ENCODE data around the gene USHBP1. TPM values are rescaled to one million over a fixed set of nuclear protein-coding genes. Genes with fewer than 3 reads are reported as not detected.

Gene USHBP1
- total and polyA plus RNA-seq, 2 of the 13 experiments (the other 11 are each of a cell fraction or from before 2014, with no cell fraction given), result 0.15 to 1.5 TPM

DNA sequence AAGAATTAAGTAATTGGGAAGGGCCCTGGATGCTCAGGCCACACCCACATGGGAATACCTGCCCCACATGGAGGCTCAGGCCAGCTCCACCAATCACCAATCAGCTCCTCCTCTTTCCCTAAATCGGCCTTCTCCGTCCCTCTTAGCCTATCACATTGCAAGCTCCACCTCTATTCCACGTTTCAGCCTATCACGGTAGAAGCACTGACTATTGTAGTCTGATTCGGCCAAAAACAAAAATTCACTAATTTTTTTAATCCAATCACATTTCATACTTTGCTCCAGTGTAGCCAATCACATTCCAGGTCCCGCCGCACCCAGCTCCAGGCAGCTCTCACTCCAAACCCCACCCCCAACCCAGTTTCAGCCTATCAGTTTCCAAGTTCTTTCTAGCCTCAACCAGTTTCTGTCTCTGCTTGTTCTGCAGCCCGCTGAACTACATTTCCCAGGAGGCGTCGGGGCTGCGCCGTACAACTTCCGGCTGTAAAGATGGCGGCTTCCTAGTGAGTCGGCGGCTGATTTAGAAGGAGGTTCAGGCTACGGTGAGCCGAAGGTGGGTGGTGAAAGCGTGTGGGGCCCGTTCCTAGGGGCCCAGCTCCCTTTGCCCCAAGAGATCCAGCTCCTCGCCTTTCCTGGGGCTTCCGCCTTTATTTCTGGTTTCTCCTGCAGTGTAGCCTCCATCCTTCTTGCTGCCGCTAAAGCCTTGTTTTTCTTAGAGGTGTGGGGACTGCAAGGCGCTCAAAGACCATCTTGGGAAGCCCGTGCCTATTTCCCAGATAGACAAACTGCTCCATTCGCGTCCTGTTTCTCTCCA is 2.6 kb upstream of the USHBP1 start, which contains the start of gene BABAM1 (continued):
- TF ChIP-seq, protein P1, sequence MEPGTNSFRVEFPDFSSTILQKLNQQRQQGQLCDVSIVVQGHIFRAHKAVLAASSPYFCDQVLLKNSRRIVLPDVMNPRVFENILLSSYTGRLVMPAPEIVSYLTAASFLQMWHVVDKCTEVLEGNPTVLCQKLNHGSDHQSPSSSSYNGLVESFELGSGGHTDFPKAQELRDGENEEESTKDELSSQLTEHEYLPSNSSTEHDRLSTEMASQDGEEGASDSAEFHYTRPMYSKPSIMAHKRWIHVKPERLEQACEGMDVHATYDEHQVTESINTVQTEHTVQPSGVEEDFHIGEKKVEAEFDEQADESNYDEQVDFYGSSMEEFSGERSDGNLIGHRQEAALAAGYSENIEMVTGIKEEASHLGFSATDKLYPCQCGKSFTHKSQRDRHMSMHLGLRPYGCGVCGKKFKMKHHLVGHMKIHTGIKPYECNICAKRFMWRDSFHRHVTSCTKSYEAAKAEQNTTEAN (CRISPR knock-in tag; conservative IDR thresholded peaks at IDR 0.05), result no peak
- TF ChIP-seq, protein P2, sequence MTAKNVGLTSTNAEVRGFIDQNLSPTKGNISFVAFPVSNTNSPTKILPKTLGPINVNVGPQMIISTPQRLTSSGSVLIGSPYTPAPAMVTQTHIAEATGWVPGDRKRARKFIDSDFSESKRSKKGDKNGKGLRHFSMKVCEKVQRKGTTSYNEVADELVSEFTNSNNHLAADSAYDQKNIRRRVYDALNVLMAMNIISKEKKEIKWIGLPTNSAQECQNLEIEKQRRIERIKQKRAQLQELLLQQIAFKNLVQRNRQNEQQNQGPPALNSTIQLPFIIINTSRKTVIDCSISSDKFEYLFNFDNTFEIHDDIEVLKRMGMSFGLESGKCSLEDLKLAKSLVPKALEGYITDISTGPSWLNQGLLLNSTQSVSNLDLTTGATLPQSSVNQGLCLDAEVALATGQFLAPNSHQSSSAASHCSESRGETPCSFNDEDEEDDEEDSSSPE (CRISPR knock-in tag; IDR thresholded peaks at IDR 0.05), result peak; percentile 67
- TF ChIP-seq FLYWCH1 (CRISPR knock-in tag; IDR thresholded peaks at IDR 0.05) (no peak), PAWR (CRISPR knock-in tag; IDR thresholded peaks at IDR 0.05; ENCODE audit: borderline replicate concordance) (no peak), ARNTL (CRISPR knock-in tag; IDR thresholded peaks at IDR 0.05) (no peak), MAF1 (CRISPR knock-in tag; IDR thresholded peaks at IDR 0.05; ENCODE audit: borderline replicate concordance) (no peak), DNMT1 (CRISPR knock-in tag; IDR thresholded peaks at IDR 0.05) (no peak), BHLHE40 (IDR thresholded peaks at IDR 0.05; ENCODE audit: low read length) (no peak), ZNF12 (CRISPR knock-in tag; IDR thresholded peaks at IDR 0.05) (no peak), YEATS4 (CRISPR knock-in tag; IDR thresholded peaks at IDR 0.05; ENCODE audit: borderline replicate concordance) (no peak; the same call in 1 of the 2 replicates), NFIB (CRISPR knock-in tag; IDR thresholded peaks at IDR 0.05; ENCODE audit: borderline replicate concordance) (no peak), ZNF430 (CRISPR knock-in tag; IDR thresholded peaks at IDR 0.05) (0 out of 2 replicates have a peak, but pooled peaks have one; percentile 33)
- TF ChIP-seq, protein P3, sequence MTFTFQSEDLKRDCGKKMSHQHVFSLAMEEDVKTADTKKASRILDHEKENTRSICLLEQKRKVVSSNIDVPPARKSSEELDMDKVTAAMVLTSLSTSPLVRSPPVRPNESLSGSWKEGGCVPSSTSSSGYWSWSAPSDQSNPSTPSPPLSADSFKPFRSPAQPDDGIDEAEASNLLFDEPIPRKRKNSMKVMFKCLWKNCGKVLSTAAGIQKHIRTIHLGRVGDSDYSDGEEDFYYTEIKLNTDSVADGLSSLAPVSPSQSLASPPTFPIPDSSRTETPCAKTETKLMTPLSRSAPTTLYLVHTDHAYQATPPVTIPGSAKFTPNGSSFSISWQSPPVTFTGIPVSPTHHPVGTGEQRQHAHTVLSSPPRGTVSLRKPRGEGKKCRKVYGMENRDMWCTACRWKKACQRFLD (CRISPR knock-in tag; IDR thresholded peaks at IDR 0.05; ENCODE audit: borderline replicate concordance), result no peak
- TF ChIP-seq, protein P4, sequence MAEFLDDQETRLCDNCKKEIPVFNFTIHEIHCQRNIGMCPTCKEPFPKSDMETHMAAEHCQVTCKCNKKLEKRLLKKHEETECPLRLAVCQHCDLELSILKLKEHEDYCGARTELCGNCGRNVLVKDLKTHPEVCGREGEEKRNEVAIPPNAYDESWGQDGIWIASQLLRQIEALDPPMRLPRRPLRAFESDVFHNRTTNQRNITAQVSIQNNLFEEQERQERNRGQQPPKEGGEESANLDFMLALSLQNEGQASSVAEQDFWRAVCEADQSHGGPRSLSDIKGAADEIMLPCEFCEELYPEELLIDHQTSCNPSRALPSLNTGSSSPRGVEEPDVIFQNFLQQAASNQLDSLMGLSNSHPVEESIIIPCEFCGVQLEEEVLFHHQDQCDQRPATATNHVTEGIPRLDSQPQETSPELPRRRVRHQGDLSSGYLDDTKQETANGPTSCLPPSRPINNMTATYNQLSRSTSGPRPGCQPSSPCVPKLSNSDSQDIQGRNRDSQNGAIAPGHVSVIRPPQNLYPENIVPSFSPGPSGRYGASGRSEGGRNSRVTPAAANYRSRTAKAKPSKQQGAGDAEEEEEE (CRISPR knock-in tag; IDR thresholded peaks at IDR 0.05; ENCODE audit: borderline replicate concordance), result no peak
- TF ChIP-seq, protein P5, sequence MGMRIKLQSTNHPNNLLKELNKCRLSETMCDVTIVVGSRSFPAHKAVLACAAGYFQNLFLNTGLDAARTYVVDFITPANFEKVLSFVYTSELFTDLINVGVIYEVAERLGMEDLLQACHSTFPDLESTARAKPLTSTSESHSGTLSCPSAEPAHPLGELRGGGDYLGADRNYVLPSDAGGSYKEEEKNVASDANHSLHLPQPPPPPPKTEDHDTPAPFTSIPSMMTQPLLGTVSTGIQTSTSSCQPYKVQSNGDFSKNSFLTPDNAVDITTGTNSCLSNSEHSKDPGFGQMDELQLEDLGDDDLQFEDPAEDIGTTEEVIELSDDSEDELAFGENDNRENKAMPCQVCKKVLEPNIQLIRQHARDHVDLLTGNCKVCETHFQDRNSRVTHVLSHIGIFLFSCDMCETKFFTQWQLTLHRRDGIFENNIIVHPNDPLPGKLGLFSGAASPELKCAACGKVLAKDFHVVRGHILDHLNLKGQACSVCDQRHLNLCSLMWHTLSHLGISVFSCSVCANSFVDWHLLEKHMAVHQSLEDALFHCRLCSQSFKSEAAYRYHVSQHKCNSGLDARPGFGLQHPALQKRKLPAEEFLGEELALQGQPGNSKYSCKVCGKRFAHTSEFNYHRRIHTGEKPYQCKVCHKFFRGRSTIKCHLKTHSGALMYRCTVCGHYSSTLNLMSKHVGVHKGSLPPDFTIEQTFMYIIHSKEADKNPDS (CRISPR knock-in tag; IDR thresholded peaks at IDR 0.05), result no peak
- TF ChIP-seq, protein P6, sequence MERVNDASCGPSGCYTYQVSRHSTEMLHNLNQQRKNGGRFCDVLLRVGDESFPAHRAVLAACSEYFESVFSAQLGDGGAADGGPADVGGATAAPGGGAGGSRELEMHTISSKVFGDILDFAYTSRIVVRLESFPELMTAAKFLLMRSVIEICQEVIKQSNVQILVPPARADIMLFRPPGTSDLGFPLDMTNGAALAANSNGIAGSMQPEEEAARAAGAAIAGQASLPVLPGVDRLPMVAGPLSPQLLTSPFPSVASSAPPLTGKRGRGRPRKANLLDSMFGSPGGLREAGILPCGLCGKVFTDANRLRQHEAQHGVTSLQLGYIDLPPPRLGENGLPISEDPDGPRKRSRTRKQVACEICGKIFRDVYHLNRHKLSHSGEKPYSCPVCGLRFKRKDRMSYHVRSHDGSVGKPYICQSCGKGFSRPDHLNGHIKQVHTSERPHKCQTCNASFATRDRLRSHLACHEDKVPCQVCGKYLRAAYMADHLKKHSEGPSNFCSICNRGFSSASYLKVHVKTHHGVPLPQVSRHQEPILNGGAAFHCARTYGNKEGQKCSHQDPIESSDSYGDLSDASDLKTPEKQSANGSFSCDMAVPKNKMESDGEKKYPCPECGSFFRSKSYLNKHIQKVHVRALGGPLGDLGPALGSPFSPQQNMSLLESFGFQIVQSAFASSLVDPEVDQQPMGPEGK (CRISPR knock-in tag; IDR thresholded peaks at IDR 0.05), result 0 out of 2 replicates have a peak, but pooled peaks have one; percentile 15

Measured in HepG2 (cell line).